ENCODE results near the gene MYH9.

The MYH9 gene

GRCh38 chr22:36330655-36331305 is 57.0 kb downstream of the MYH9 start:
- DNase-seq (ENCODE audit: low read depth, low spot score) = no peak

DNA sequence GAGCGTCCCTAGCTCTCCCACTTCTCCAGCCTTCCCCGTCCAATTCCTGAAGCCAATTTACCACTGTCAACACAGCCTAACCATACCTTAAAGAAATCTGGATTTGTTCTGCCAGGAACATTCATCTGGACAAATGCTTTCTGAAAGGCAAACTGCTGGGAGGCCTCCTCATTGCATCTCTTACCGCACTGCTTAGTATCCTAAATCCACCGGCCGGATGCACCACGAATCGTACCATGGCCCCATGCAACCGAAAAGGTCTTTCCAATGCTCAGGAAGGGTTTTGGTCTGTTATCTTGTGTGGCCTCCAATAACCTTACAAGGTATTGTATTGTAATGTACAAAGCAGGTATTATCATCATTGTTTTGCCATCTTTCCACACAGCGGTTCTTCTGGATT is 57.6 kb downstream of the MYH9 start:
- DNase-seq (ENCODE audit: low read depth, low spot score) = no peak

DNA sequence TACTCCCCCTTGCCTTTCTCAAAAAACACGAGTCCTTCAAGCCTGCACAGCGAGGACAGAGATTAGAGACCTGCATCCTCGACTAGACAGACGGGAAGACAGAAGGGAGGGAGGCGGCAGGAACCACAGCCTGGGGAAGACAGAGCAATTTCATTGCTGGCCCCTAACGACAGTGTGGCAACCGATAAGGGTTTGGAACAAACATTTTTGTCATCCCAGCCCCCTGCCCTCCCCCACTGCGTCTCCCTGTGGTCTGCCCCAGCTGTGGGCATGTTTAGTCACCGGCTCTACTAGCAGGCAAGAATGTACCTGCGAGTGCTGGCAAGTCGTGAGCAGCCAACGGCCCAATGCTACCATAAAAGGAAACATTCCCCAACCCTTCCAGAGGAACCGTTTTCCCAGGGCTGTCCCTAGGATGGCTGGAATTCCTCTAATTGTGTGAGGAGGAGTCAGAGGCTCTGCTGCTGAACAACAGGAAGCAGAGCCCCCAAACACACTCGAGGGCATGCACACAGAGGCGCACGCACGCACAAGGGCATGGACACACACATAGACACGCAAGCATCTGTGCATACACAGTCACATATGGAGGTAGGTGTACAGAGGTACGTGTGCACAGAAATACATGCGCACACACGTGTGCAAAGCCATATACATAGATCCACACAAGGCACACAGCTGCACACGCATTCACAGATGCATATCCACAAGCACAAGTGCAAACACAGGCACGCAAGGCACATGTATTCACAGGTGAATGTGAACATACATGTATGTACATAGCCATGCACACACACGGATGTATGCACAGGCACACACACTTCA is 58.3 kb downstream of the MYH9 start:
- no peak for DNase-seq (ENCODE audit: low read depth, low spot score)

GRCh38 chr22:36328635-36329253 is 59.0 kb downstream of the MYH9 start:
- DNase-seq (ENCODE audit: low read depth, low spot score) = no peak

GRCh38 chr22:36327922-36328551 is 59.7 kb downstream of the MYH9 start:
- no peak for DNase-seq (ENCODE audit: low read depth, low spot score)

GRCh38 chr22:36326178-36327161 is 61.3 kb downstream of the MYH9 start:
- DNase-seq (ENCODE audit: low read depth, low spot score) = no peak

GRCh38 chr22:36325154-36326031 is 62.4 kb downstream of the MYH9 start:
- no peak for DNase-seq (ENCODE audit: low read depth, low spot score)

DNA sequence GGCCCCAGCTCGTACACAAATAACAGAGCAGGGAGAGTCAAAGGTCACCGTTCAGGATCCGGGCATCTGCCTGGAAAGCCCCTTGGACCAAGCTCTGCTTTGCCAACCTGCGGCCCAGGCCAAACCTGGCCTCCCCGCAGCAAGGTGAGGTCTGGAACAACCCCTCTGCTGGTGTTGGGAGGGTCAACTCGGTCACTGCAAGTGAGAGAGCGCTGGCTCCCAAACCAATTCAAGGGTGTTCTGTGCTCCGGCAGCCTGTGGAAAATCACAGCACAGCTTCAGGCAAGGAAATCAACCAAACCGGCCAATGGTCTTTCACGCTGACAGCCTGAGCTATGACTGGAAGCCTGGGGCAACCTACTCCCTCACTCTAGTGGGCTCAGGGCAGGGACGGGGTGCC is 63.4 kb downstream of the MYH9 start:
- no peak for DNase-seq (ENCODE audit: low read depth, low spot score)

DNA sequence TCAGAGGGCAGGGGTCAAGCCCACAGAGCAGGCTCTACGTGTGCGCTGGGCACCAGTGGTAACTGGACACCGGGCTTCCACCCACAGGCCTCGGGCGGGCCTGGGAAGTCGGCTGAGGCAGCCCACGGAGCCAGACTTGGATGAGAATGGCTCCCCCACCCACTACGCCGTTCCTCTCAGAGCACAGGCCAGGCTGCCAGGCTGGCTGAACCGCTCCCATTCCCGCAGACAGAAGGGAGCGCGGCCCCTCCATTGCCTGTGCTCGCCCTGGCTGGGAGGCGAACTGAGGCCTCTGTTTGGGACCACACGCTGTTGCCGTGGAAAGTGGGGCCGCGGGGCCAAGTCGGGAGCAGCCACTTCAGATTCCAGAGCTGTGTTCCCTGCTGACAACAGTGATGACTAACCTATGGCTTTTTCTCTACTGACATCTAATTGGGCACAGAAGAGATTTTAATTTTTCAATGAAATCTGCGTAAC is 63.9 kb downstream of the MYH9 start:
- no peak for DNase-seq (ENCODE audit: low read depth, low spot score)

- DNase-seq (ENCODE audit: low read depth, low spot score) = no peak
These were observed 64.4 kb downstream of the MYH9 start for GRCh38 chr22:36323182-36323854.

DNA sequence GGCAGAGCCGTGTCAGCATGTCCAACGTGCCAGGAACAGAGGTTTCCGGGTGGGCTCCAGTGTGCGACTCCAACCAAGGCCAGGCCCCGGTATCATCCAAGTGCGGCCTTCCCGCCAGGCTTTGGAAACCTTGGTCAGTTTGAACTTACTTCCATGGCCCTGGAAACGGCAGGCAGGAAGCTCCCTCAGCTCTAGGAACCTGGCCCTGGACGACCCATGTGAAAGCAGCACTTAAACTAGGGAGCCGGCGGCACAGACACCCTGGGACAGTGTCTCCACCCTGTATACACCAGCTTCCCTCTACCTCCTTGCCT is 65.2 kb downstream of the MYH9 start:
- DNase-seq (ENCODE audit: low read depth, low spot score) = no peak

- DNase-seq (ENCODE audit: low read depth, low spot score) = no peak
These were observed 65.8 kb downstream of the MYH9 start for GRCh38 chr22:36321797-36322601.

- DNase-seq (ENCODE audit: low read depth, low spot score) = no peak
These were observed 67.2 kb downstream of the MYH9 start for GRCh38 chr22:36320553-36320952.

- DNase-seq (ENCODE audit: low read depth, low spot score) = no peak
These were observed 67.9 kb downstream of the MYH9 start for GRCh38 chr22:36319595-36320497.

DNA sequence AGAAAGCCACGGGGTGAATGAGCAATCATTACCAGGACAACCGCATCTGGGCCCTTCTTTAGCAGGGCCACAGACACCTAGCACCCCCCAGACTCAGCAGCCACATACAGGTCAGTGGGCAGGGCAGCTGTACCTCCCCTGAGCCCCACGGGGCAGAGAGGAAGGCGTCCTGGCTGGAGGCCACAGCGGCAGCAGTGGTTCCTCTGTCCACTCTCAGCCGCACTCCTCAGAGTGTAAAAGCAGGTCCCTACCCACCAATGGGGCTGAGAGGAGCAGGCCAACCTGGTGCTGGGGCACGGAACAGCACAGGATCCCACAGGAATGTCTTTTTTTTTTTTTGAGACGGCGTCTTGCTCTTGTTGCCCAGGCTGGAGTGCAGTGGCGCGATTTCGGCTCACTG is 69.3 kb downstream of the MYH9 start:
- no peak for DNase-seq (ENCODE audit: low read depth, low spot score)

GRCh38 chr22:36317658-36318271 is 70.0 kb downstream of the MYH9 start:
- DNase-seq (ENCODE audit: low read depth, low spot score) = no peak

- DNase-seq (ENCODE audit: low read depth, low spot score) = no peak
These were observed 71.3 kb downstream of the MYH9 start for GRCh38 chr22:36316419-36316818.
